Testis (tissue), 3 donors: ENCODE measurements around the gene COBL. TPM values are rescaled to one million over a fixed set of nuclear protein-coding genes. Genes with fewer than 3 reads are reported as not detected.

ENCODE experiments used
- DNase-seq: peaks from one replicate; pipeline ENCODE4 v3.0.0-alpha.2; 2019
- H3K27ac ChIP-seq, 2 donors: fragments of 200-600 bp; sonication (generic); one replicate each; pipeline ENCODE4 v1.5.1; 2019
- H3K27me3 ChIP-seq: fragments of 200-600 bp; sonication (generic); one replicate; pipeline ENCODE4 v1.5.1; 2019
- H3K36me3 ChIP-seq: fragments of 200-600 bp; sonication (generic); one replicate; pipeline ENCODE4 v1.5.1; 2017; ENCODE audit warnings: low read depth; ENCODE audit errors: missing control alignments
- H3K4me1 ChIP-seq: fragments of 200-600 bp; sonication (generic); one replicate; pipeline ENCODE4 v1.5.1; 2019
- H3K4me3 ChIP-seq, 2 donors: fragments of 200-600 bp; sonication (generic); one replicate each; pipeline ENCODE4 v1.5.1; 2017 to 2019
- H3K9me3 ChIP-seq: fragments of 200-600 bp; sonication (generic); one replicate; pipeline ENCODE4 v1.5.1; 2017
- CTCF ChIP-seq, 3 experiments: fragments of 450-650 bp in 2 of 3; fragments of 200-600 bp in 1 of 3; sonication (generic) in 1 of 3; IDR thresholded peaks; one replicate each; pipeline ENCODE4 v1.5.1; 2016 to 2019; ENCODE audit warnings: antibody characterized with exemption in 3 of 3, mild to moderate bottlenecking in 2 of 3, moderate library complexity in 1 of 3
- POLR2A ChIP-seq: fragments of 450-650 bp; IDR thresholded peaks from one replicate; pipeline ENCODE4 v1.6.1; 2017; ENCODE audit warnings: antibody characterized with exemption, mild to moderate bottlenecking, moderate library complexity
- WGBS, 2 donors: methylation state at CpG; one replicate each; pipeline ENCODE4 v1.1.5; 2018; 5-methylcytosine and 5-hydroxymethylcytosine counted together
- intact Hi-C: fragments of 100-400 bp; cut with DNase I; formaldehyde crosslinking; loops from one replicate; pipeline ENCODE4 v1.15.1; 2023; ENCODE audit warnings: low total_unique reads
- polyA plus RNA-seq: library from polyadenylated mRNA; stranded (reverse); fragments of 350-450 nt; fragmentation: Illumina TruSeq; extraction: RNeasy Lipid Tissue Mini Kit (QIAGEN cat#74804); gene quantifications from one replicate; pipeline ENCODE4 v1.2.3, GENCODE V29; 2014; ENCODE audit warnings: low read depth, low replicate concordance; ENCODE audit not compliant: insufficient read depth
- total RNA-seq, 2 donors: library from RNA; depleted of rRNA; stranded (reverse); fragments of >200 nt; gene quantifications; one replicate each; pipeline ENCODE4 v1.2.3, GENCODE V29; 2016

Gene COBL
- total and polyA plus RNA-seq, 3 donors from 2014 or later: 9.2 to 14.8 (median 12.3) TPM

- DNase-seq: no peak
- TF ChIP-seq POLR2A: no peak
- TF ChIP-seq CTCF (IDR thresholded peaks at IDR 0.05): no peak
- Histone ChIP-seq H3K9me3 (no peaks in the 10 kb centered on the region), H3K36me3 (no peaks in the 10 kb centered on the region), H3K27me3 (no peaks in the 10 kb centered on the region), H3K4me3 (no peak overlapping the region), H3K27ac (no peak overlapping the region), H3K4me1 (no peaks in the 10 kb centered on the region)
- WGBS, 2 donors: 75 to 80% methylated on average over 8 of the region's 8 CpGs
- intact Hi-C loops: no loop called here
Observed at GRCh38 chr7:51111241-51111940, 205.2 kb downstream of the COBL start.

- no peak for TF ChIP-seq CTCF (IDR thresholded peaks at IDR 0.05)
- no peak for TF ChIP-seq POLR2A
- Histone ChIP-seq H3K4me3 (no peak overlapping the region), H3K27me3 (no peaks in the 10 kb centered on the region), H3K4me1 (no peaks in the 10 kb centered on the region), H3K27ac (no peak overlapping the region), H3K9me3 (no peaks in the 10 kb centered on the region), H3K36me3 (no peaks in the 10 kb centered on the region)
- 81 to 83% methylated on average over 8 of the region's 8 CpGs for WGBS, 2 donors
- DNase-seq: no peak
- intact Hi-C loops: no loop called here
Observed at GRCh38 chr7:51108134-51108533, 208.5 kb downstream of the COBL start.

GRCh38 chr7:51104278-51104677 lies 212.3 kb downstream of the COBL start:
- DNase-seq: no peak
- no peak for TF ChIP-seq POLR2A
- TF ChIP-seq CTCF (IDR thresholded peaks at IDR 0.05): no peak
- 54 to 55% methylated on average over 3 of the region's 3 CpGs for WGBS, 2 donors
- H3K9me3 ChIP-seq: no peaks in the 10 kb centered on the region
- no peaks in the 10 kb centered on the region for H3K36me3 ChIP-seq
- H3K4me1 ChIP-seq: no peaks in the 10 kb centered on the region
- no peak overlapping the region for H3K27ac ChIP-seq
- H3K4me3 ChIP-seq: no peak overlapping the region
- intact Hi-C loops: no loop called here
- no peaks in the 10 kb centered on the region for H3K27me3 ChIP-seq

- Histone ChIP-seq H3K27ac (no peak overlapping the region), H3K9me3 (no peaks in the 10 kb centered on the region), H3K4me1 (no peaks in the 10 kb centered on the region), H3K36me3 (no peaks in the 10 kb centered on the region), H3K27me3 (no peaks in the 10 kb centered on the region), H3K4me3 (no peak overlapping the region)
- TF ChIP-seq CTCF (IDR thresholded peaks at IDR 0.05) (no peak), POLR2A (no peak)
- intact Hi-C loops: no loop called here
- no peak for DNase-seq
- 90 to 96% methylated on average over 5 of the region's 5 CpGs for WGBS, 2 donors
Observed at GRCh38 chr7:51103718-51104117, 212.9 kb downstream of the COBL start.

GRCh38 chr7:51102828-51103227 lies 213.8 kb downstream of the COBL start:
- Histone ChIP-seq H3K9me3 (no peaks in the 10 kb centered on the region), H3K36me3 (no peaks in the 10 kb centered on the region), H3K4me1 (no peaks in the 10 kb centered on the region), H3K27ac (no peak overlapping the region), H3K4me3 (no peak overlapping the region), H3K27me3 (no peaks in the 10 kb centered on the region)
- DNase-seq: no peak
- intact Hi-C loops: no loop called here
- 80 to 87% methylated on average over 2 of the region's 2 CpGs for WGBS, 2 donors
- no peak for TF ChIP-seq POLR2A
- TF ChIP-seq CTCF (IDR thresholded peaks at IDR 0.05): no peak
